ENCODE results near the gene CARD9. TPM values are rescaled to one million over a fixed set of nuclear protein-coding genes. Genes with fewer than 3 reads are reported as not detected.
A peak's percentile ranks its signal among the peaks of the same experiment; 100 is the strongest.
"Not testable (repeated sequence)": the region's sequence is repeated elsewhere in the genome, so short reads cannot be mapped to it uniquely, and the experiment has no call there.

Gene CARD9
- total RNA-seq, 2 donors from 2014 or later = 0.86 to 1.9 TPM

GRCh38 chr9:136351868-136352267 lies 21.6 kb downstream of the CARD9 start:
- H3K4me3 Mint-ChIP-seq; H3K27ac Mint-ChIP-seq; H3K4me1 Mint-ChIP-seq; H3K27me3 Mint-ChIP-seq; ATAC-seq; DNase-seq; H3K9me3 ChIP-seq (ENCODE audit: control insufficient read depth, low read length, poor library complexity, severe bottlenecking); H3K36me3 Mint-ChIP-seq (ENCODE audit: low read depth): not testable (repeated sequence)

- H3K36me3 Mint-ChIP-seq (ENCODE audit: low read depth) = no peaks in the 10 kb centered on the region
- DNase-seq (no peak), ATAC-seq (no peak)
- H3K27me3 Mint-ChIP-seq = no peaks in the 10 kb centered on the region
- no peaks in the 10 kb centered on the region for H3K4me1 Mint-ChIP-seq
- H3K4me3 Mint-ChIP-seq = no peak overlapping the region
- H3K27ac Mint-ChIP-seq = no peak overlapping the region
- H3K9me3 ChIP-seq (ENCODE audit: control insufficient read depth, low read length, poor library complexity, severe bottlenecking) = no peaks in the 10 kb centered on the region
Observed at GRCh38 chr9:136351252-136351800, 22.1 kb downstream of the CARD9 start.

GRCh38 chr9:136349546-136349945 lies 23.9 kb downstream of the CARD9 start:
- peak overlapping the region; percentile 31 for H3K4me3 Mint-ChIP-seq
- no peaks in the 10 kb centered on the region for H3K36me3 Mint-ChIP-seq (ENCODE audit: low read depth)
- H3K27ac Mint-ChIP-seq = no peak overlapping the region
- H3K4me1 Mint-ChIP-seq = no peaks in the 10 kb centered on the region
- no peaks in the 10 kb centered on the region for H3K27me3 Mint-ChIP-seq
- ATAC-seq = no peak
- no peak for DNase-seq
- no peaks in the 10 kb centered on the region for H3K9me3 ChIP-seq (ENCODE audit: control insufficient read depth, low read length, poor library complexity, severe bottlenecking)

- Mint-ChIP-seq H3K4me1 (no peaks in the 10 kb centered on the region), H3K27ac (no peak overlapping the region), H3K36me3 (ENCODE audit: low read depth) (no peaks in the 10 kb centered on the region), H3K4me3 (no peak overlapping the region), H3K27me3 (no peaks in the 10 kb centered on the region)
- no peaks in the 10 kb centered on the region for H3K9me3 ChIP-seq (ENCODE audit: control insufficient read depth, low read length, poor library complexity, severe bottlenecking)
- DNase-seq (no peak), ATAC-seq (no peak)
Observed at GRCh38 chr9:136348691-136349090, 24.8 kb downstream of the CARD9 start.

- no peaks in the 10 kb centered on the region for H3K27me3 Mint-ChIP-seq
- no peaks in the 10 kb centered on the region for H3K9me3 ChIP-seq (ENCODE audit: control insufficient read depth, low read length, poor library complexity, severe bottlenecking)
- ATAC-seq (no peak), DNase-seq (no peak)
- H3K4me3 Mint-ChIP-seq = no peak overlapping the region
- no peaks in the 10 kb centered on the region for H3K4me1 Mint-ChIP-seq
- no peak overlapping the region for H3K27ac Mint-ChIP-seq
- H3K36me3 Mint-ChIP-seq (ENCODE audit: low read depth) = no peaks in the 10 kb centered on the region
Observed at GRCh38 chr9:136347472-136348256, 25.8 kb downstream of the CARD9 start.

- DNase-seq (no peak), ATAC-seq (no peak)
- Mint-ChIP-seq H3K27ac (no peak overlapping the region), H3K36me3 (ENCODE audit: low read depth) (no peaks in the 10 kb centered on the region), H3K4me1 (no peaks in the 10 kb centered on the region), H3K27me3 (no peaks in the 10 kb centered on the region), H3K4me3 (no peak overlapping the region)
- no peaks in the 10 kb centered on the region for H3K9me3 ChIP-seq (ENCODE audit: control insufficient read depth, low read length, poor library complexity, severe bottlenecking)
Observed at GRCh38 chr9:136346927-136347465, 26.5 kb downstream of the CARD9 start.

GRCh38 chr9:136346157-136346481 lies 27.4 kb downstream of the CARD9 start:
- Mint-ChIP-seq H3K4me3 (no peak overlapping the region), H3K27me3 (no peaks in the 10 kb centered on the region), H3K36me3 (ENCODE audit: low read depth) (no peaks in the 10 kb centered on the region), H3K27ac (no peak overlapping the region), H3K4me1 (no peaks in the 10 kb centered on the region)
- no peaks in the 10 kb centered on the region for H3K9me3 ChIP-seq (ENCODE audit: control insufficient read depth, low read length, poor library complexity, severe bottlenecking)
- ATAC-seq = no peak
- no peak for DNase-seq

GRCh38 chr9:136345281-136346156 lies 27.9 kb downstream of the CARD9 start:
- ATAC-seq (no peak), DNase-seq (no peak)
- H3K9me3 ChIP-seq (ENCODE audit: control insufficient read depth, low read length, poor library complexity, severe bottlenecking) = no peaks in the 10 kb centered on the region
- Mint-ChIP-seq H3K4me1 (no peaks in the 10 kb centered on the region), H3K4me3 (no peak overlapping the region), H3K36me3 (ENCODE audit: low read depth) (no peaks in the 10 kb centered on the region), H3K27ac (no peak overlapping the region), H3K27me3 (no peaks in the 10 kb centered on the region)

- H3K27ac Mint-ChIP-seq = no peak overlapping the region
- ATAC-seq = no peak
- H3K4me3 Mint-ChIP-seq = no peak overlapping the region
- no peaks in the 10 kb centered on the region for H3K4me1 Mint-ChIP-seq
- no peaks in the 10 kb centered on the region for H3K36me3 Mint-ChIP-seq (ENCODE audit: low read depth)
- no peaks in the 10 kb centered on the region for H3K9me3 ChIP-seq (ENCODE audit: control insufficient read depth, low read length, poor library complexity, severe bottlenecking)
- DNase-seq = no peak
- no peaks in the 10 kb centered on the region for H3K27me3 Mint-ChIP-seq
Observed at GRCh38 chr9:136344544-136345280, 28.8 kb downstream of the CARD9 start.

GRCh38 chr9:136343884-136344269 lies 29.6 kb downstream of the CARD9 start:
- H3K4me1 Mint-ChIP-seq = no peaks in the 10 kb centered on the region
- H3K36me3 Mint-ChIP-seq (ENCODE audit: low read depth) = no peaks in the 10 kb centered on the region
- DNase-seq = no peak
- no peaks in the 10 kb centered on the region for H3K9me3 ChIP-seq (ENCODE audit: control insufficient read depth, low read length, poor library complexity, severe bottlenecking)
- ATAC-seq = no peak
- no peaks in the 10 kb centered on the region for H3K27me3 Mint-ChIP-seq
- no peak overlapping the region for H3K27ac Mint-ChIP-seq
- H3K4me3 Mint-ChIP-seq = no peak overlapping the region

GRCh38 chr9:136343121-136343883 lies 30.2 kb downstream of the CARD9 start:
- H3K27me3 Mint-ChIP-seq = no peaks in the 10 kb centered on the region
- DNase-seq (no peak), ATAC-seq (no peak)
- H3K36me3 Mint-ChIP-seq (ENCODE audit: low read depth) = no peaks in the 10 kb centered on the region
- no peak overlapping the region for H3K27ac Mint-ChIP-seq
- no peaks in the 10 kb centered on the region for H3K9me3 ChIP-seq (ENCODE audit: control insufficient read depth, low read length, poor library complexity, severe bottlenecking)
- H3K4me3 Mint-ChIP-seq = no peak overlapping the region
- no peaks in the 10 kb centered on the region for H3K4me1 Mint-ChIP-seq

All from T-helper 17 cell (primary cell).